ENCODE measurements around the gene ATP8B3.

ATP8B3 gene

DNA sequence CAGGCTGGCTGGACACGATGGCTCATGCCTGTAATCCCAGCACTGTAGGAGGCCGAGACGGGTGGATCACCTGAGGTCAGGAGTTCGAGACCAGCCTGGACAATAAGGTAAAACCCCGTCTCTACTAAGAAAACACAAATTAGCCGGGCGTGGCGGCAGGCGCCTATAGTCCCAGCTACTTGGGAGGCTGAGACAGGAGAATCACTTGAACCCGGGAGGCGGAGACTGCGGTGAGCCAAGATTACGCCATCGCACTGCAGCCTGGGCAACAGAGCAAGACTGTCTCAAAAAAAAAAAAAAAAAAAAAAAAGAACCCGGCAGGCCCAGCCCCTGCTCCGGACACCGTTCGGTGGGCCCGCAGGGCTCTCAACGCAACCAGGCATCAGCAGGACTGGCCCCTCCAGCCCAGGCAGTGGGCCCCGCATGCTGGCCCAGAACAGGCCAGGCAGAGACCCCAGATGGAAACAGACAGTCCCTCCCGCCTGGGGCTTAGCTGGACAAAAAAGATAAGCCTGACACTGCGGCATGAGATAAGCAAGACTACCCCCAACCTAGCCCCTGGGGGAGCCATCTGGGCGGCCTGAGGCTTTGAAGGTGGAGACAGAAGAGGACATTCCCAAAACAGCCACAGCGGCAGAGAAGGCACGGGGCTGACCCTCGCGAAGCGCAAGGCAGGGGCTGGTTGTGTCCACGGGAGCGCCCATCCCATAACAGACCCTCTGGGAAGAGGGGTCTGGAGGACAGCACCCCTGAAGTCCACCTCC lies 24.6 kb upstream of the ATP8B3 start:
- FAIRE-seq, result no peak

DNA sequence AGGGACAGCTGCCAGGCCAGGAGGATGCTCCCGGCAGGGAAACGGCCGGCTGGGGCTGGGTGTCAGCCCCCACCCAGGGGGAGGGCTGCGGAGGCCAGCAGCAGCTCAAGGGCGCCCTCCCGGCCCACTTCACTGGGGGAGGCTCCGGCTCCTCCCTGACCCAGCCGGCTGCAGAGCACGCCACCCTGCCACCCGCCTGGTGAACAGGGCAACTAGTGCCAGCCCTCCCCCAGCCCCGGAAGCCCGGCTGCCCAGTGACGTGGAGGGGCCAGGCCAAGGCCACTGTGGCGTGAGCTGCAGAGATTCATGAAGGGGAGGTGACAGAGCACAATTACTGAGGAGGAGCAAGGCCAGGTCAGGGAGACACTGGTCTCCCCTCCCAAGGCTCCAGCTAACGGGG lies 21.5 kb upstream of the ATP8B3 start:
- FAIRE-seq, result no peak

DNA sequence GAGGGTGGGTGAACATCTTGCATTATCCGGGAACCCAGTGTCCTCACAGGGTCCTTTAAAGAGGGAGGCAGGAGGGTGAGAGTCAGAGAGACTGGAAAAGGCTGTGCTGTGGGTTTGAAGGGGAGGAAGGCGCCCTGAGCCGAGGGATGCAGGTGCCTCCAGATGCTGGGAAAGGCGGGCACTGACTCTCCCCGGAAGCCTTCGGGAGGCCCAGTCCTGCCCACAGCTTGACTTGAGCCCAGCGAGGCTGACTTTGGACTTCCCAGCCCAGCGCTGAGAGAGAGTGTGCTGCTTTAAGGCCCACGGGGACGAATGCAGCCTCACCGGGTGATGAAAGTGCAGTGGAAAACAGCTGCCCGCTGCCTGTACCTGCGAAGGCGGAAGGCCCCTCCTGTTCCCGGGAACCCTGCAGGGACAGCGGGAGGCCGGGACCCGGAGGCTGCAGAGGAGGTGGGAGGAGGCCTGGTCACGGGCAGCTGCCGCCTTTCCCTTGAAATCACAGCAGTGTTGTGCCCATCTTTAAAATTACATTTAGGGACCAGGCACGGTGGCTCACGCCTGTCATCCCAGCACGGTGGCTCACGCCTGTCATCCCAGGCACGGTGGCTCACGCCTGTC lies 20.1 kb upstream of the ATP8B3 start:
- no peak for FAIRE-seq

DNA sequence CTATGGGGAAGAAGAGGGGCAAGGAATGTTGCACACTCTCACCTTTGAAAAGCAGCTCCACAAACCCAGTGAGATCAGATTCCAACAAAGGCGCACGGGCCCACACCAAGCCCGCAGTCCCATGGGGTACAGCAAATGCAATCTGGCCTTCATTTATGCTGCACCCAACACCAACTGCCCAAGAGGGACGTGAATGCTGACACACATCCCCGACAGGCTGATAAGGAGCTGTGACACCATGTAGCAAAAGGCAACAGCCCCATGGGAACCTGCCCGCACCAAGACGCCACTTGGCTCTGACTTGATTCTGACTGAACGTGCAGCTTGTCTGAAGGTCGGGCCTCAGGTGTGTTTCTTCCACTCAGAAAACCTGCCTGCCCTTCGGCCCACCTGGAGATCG lies 18.9 kb upstream of the ATP8B3 start:
- FAIRE-seq, result no peak

DNA sequence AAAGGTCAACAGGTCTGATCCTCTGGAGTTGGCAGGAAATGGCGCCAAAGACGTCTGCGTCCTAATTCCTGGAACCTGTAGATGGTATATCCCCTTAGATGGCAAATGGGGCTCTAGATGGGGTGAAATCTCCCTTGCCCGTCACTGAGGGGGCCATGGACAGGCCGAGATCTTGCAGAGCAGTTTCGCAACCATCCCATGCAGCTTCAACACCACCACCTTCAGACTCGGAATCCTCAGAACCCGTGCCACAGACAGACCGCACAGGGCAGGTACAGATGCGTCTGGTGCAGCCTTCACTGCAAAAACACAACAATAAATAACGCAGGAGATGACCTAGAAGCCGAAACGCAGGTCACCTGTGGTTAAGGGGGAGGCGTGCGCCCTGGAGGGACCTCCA lies 18.5 kb upstream of the ATP8B3 start:
- no peak for FAIRE-seq

DNA sequence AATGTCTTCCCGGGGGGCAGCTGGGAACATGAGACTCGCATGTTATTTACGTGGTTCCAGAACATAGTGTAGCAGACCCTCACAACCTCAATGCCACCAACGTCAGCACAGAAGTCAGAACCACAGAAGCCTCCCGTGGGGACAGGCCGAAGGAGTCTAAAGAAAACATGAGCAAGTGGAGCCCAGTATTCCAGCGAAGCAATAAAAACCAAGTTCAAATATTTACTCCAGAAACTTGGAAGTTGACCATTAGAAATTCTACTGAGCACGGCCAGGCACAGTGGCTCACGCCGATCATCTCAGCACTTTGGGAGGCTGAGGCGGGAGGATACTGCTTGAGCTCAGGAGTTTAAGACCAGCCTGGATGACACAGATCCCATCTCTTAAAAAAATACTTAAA lies 17.9 kb upstream of the ATP8B3 start:
- FAIRE-seq, result no peak

DNA sequence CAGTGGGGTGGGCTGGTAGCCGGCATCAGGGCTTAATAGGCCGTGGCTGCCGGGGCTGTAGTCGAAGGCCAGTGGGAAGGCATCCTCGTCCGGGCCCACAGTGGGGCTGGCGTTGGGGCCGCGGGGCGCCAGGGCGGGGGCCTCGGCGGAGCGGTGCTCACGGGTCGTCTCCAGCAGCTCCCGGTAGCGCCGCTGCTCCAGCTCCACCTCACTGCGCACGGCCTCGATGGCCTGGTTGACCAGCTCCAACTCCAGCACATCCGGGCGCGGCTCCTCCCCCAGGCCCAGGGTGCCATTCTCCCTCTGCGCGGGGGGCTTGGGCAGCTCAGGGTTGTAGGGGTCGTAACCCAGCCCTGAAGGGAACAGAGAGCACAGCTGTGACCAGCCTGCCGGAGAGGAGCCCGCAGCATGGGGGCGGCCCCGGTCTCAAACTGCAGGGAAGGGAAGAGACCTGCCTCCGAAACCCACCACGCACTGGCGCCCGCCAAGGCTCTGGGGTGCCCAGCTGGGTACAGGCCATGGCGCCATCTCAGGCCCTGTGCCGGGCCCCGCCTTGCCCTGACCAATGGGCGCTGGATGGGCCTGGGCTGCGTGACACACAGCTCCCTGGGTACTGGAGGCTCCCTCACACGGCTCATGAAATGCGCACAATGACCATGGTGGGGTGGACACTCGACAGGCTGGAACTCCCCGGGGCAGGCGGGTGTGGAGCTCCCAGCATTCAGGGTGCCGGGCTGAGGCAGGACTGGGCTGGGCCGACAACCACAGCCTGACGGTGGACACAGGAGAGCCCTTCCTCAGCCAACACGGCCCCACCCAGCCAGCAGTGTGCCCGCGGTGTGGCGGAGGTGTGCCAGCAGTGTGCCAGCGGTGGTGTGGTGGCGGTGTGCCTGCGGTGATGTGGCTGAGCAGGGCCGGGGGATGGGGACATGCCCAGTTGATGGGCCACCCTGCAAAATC lies 16.5 kb upstream of the ATP8B3 start:
- no peak for FAIRE-seq

DNA sequence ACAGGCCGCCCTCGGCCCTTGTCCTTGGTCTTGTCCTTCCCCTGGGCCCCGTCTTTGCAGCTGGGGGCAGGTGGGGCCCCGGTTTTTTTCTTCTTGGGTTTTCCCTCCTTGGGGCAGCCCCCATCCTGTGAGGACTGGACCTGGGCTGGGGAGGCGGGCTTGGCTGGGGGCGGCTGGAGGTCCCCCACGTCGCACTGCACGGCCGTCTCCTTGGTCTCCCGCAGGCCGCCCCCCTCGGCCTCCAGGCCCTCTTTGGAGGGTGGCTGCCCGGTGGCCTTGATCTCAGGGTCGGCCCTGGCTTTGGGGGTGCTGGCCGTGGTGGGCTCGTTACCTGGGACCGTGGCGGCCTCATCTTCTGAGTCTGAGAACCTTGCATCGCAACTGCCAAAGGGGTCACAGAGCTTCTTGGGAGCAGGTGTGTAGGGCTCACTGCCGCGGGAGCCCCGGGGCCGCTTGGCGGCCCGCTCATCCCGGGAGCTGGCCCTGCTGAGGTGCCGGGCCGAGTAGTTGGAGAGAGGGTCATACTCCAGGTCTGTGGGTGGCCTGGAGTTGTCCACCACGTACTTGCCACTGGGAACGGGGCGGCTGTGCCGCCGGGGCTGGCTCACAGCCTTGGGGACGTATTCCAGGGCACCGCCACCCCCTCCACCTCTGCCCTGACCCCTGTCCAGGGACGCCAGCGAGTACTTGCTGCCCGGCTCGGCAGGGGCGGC lies 15.6 kb upstream of the ATP8B3 start:
- FAIRE-seq, result no peak

DNA sequence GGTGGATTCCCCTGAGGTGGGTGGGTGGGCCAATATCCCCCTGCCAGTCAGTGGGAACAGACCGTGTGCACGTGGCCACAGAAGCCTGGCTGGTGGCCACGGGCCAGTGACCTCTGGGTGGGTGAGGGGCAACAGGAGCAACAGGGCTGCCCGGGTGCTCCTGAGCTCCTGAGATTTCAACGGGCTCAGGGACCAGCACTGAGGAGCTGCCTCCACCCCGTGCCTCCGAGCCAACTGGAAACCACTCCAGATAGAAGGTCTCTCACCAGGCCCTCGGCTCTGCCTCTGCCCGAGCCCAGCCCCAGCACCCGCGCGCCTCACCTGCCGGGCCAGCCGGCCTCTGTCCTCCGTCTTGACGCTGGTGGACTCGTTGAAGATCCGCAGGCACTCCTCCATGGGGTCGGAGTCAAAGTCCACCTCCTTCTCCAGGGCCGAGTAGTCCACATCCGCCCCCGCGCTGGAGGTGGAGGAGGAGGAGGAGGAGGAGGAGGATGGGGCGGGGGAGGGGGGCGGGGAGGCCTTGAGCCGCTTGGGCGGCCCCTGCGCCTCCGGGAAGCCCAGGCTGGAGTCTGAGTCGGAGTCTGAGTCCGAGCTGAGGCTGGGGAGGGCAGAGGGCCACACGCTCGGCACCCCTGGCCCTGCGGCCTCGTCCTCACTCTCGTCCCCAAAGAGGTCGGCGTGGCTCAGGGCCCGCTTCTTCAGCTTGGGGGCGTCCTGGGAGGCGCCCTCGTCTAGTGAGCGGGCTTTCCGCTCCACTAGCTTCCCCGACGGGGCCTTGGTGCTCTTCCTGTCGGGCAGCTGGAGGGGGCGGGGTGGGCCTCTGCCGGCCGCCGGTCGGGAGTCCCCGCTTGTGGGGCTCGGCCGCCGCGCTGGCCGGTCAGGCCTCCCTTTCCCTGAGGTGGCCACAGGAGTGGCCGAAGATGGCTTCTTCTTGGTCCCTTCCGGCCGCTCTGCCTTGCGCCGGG lies 14.8 kb upstream of the ATP8B3 start:
- no peak for FAIRE-seq

DNA sequence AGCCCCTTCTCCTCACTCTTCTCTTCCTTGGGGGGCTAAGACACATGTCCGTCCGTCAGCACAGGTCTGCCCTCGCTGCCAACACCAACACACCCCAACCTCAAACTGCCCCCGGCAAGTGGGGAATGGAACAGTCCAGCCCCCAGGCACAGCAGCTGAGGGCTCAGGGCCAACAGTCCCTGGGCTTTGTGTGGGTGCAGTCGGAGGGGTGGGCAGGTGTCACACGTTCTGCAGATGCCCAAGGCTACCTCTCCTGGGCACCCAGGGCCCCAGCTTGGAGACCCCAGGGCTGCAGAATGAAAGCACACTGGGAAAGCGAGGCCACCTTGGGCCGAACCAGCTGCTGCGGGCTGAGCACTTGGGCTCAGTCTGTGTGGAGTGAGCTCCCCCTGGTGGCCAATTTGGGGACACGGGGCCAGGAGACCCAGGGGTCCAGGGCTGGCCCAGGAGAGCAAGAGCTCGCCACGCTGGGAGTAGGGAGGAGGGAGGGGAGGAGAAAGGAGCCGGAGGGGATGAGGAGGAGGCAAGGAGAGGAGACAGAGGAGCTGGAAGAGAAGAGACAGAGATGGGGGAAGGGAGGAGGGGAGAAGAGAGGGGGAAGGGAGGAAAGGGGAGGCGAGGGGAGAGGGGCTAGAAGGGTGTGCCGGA lies 14.0 kb upstream of the ATP8B3 start:
- FAIRE-seq, result no peak

DNA sequence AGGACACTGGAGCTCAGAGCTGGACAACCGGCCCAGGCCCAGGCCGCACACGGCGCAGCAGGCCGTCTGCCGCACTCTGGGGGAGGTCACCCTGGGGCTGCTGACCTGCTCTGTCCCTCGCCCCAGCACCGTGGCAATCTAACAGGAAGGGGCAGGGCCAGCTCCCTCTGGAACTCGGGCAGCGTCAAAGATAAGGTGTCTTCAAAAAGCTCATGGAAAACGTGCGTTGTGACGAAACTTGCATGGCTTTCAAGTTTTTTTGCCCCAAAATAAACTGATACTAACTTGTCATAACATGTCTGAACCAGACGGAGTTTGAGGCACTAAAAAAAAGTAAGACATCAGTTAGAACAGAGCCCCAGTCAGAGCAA lies 12.2 kb upstream of the ATP8B3 start:
- no peak for FAIRE-seq

DNA sequence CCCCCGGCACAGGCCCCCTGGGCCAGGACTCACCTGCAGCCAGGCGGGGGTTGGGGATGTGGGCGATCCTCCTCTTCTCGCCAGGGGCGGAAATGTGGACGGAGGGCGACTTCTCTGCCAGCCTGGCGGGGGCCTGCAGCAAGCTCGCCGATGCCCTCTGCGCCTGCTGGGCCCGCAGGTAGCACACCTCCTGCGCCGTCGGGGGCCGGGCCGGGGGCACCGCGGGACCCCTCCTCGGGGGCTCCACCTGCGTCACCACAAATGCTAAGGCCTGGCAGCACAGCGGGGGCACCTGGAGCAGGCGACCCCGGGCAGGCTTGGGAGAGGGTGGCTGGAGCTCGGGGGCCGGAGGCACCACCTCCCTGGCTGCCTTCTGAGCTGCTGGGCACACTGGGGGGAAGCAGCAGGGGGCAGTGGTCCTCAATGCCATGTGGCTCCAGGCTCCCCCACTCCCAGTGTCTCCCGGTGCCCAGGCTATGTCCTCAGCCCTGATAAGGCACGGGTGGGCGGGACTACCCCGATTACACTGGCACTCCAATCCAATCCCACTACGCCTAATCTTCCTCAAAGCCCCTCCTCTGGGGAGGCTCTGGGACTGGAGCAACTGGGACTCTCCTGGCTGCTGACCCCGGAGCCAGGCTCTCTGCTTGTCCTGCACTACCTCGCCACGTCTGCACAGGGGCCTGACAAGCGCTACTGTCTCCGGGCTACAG lies 11.6 kb upstream of the ATP8B3 start:
- no peak for FAIRE-seq

DNA sequence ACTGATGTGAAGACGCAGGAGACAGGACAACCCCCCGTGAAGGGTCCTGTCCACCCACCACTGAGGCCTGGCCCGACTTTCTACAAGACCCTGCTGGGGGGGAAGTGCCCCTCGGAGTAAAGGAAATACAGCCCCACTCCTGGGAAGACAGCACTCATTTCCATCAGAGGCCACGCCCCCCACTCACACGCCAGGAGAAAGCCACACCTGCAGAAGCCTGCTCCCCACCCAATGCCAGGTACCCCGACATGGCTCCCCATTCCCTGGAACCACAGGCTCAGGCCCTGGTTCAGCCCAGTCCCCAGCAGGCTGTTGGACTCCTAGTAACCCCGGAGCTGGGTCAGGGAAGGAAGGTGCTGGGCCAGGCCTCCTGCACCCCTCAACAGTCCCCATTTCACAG lies 10.9 kb upstream of the ATP8B3 start:
- no peak for FAIRE-seq

DNA sequence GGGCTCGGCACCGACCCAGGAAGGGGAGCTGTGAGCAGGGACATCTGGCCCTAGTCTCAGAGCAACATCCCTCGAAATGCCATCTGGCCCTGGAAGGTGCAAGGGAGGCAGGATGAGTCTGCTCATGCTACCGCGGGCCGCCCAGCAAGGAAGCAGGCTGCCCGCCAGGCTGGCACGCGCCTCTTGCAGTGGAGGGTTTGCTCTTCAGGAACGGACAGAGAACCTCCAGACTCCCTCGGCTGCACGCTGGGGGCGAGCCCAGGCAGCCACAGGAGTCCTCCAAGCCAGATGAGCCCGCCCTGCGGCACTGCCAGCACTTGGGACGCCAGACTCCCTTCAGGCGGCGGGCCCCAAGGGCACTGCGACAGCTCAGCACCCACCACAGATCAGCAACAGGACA lies 10.1 kb upstream of the ATP8B3 start:
- no peak for FAIRE-seq

DNA sequence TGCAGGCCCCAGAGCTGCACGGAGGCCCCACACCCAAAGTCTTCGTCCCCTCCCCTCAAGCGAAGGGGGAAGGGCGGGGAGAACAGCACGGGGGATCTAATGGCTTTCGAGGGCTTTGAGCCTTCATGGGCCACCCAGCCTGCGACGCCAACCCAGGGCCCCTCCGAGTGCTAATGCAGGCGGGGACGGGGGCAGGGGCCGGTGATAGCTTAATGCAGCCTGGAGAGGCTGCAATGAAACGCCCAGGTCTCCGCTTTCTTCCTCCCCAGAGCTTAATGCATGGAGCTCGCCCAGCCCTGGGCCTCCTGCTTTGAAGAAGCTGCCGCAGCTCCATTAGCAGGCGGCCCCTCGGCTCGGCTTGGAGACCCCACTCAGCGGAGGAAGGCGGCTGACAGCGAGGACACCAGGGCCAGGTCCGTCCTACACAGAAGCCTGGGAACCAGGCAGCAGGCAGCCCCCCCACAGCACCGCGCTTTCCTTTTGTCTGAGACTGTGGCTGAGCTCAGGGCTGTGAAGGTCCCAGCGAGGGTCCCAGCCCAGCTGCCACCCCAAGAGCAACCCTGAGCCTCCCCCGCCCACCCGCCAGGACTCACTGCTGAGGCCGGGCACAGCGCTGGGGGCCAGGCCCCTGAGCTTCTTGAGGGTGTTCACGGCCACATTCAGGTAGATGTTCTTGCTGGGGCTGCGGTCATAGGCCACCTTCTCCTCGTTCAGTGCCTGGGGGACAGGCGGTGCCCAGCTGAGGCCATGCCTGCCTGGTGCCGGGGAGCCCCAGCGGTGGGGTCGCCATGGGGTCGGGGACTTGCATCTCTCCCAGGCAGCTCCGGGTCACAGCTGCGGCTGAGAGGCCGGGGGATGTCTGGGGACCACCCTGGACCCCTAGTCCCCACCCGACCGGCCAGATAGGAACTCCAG lies 7.5 kb upstream of the ATP8B3 start:
- no peak for FAIRE-seq

DNA sequence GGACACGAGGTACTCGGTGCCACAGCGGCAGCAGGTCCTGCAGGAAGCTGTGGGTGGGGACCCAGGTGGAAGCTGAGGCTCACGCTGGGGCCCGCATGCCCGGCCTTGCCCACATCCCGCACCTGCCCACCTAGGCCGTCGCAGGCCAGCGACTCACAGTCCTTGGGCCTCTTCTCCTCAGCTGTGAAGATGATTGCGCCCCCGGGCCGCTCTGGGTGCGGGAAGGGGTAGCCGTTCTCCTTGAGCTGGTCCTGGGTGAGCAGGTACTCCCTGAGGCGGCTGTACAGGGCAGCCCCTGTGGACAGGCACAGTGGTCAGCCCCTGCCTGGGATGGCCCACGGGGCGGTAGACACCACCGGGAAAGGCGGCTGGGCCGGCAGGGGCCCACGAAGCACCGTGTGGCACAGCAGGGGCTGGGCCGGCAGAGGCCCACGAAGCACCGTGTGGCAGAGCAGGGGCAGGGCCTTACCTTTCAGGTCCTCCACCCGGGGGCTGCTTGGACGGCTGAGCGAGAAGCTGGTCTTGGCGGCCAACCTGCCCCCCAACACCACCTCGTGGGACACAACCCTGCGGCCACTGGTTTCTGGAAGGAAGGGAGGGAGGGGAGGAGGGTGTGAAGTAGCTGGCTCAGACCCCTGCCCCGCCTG lies 6.6 kb upstream of the ATP8B3 start:
- no peak for FAIRE-seq

DNA sequence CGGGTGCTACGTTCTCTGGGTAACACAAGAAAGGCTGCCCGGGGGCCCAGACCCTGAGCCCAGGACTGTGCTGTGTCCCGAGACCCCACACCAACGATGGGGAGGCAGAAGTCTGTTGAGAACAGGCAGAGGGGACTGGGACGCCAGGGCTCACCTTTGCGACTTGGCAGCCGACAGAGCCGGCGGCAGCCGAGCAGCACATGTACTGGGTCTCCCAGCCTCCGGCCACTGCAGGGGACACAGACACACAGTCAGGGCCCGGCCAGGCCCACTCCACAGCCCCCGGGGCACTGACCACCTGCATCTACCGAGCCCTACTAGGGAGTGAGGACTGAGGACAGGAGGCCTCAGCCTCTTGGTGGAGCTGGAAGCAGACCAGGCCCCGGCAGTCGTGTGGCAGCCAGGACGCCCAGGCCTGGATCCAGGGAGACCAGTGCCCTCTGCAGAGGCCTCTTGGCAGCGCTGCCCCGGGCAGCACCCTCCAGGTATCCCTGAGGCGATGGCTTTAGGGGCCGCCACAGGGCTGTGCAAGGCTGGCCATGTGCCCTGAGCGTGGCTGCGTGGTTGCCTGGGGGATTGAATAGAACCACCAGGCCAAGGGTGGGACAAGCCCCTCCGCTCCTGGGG lies 5.6 kb upstream of the ATP8B3 start:
- no peak for FAIRE-seq

DNA sequence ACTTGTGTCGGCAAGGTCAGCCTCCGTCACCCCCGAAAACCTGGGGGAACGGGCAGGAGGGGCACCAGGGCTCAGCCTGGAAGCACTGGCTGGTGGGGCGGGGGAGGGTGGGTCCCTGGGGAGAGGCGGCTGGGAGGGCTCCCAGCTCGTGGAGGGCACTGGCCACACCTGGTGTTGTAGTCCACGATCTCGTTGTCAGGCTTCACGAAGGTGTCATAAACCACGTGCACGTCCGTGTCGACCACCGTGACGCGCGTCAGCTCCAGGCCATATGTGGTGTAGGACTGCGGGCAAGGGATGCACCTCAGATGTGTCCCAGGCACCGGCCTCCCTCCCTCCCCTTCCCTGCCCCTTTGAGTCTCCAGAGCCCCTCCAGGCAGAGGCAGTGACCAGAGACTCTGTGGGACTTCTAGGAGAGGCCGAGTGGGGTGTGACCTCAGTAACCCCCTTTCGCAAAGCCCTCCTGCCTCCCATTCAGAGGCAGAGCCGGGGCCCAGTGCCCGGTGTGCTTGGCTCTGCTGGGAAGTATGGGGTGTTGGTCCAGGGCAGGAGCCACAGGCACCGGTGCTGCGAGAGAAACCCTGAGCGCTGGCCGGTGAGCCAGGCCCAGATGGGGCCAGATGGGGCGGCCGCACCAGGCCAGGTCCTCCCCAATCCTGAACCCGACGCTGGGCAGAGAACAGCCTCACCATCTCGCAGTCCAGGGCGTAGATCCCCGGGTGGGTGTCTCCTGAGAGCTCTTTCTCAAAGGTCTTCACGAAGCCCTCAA lies 4.6 kb upstream of the ATP8B3 start:
- no peak for FAIRE-seq
